Smooth muscle cell of the brain vasculature (primary cell): ENCODE data around the gene USP7.
"Not testable (repeated sequence)": the region's sequence is repeated elsewhere in the genome, so short reads cannot be mapped to it uniquely, and the experiment has no call there.

ENCODE experiments used
- DNase-seq: peaks from one replicate; pipeline ENCODE4 v3.0.0-alpha.2; 2012; ENCODE audit warnings: low read depth, low spot score

The USP7 gene

DNA sequence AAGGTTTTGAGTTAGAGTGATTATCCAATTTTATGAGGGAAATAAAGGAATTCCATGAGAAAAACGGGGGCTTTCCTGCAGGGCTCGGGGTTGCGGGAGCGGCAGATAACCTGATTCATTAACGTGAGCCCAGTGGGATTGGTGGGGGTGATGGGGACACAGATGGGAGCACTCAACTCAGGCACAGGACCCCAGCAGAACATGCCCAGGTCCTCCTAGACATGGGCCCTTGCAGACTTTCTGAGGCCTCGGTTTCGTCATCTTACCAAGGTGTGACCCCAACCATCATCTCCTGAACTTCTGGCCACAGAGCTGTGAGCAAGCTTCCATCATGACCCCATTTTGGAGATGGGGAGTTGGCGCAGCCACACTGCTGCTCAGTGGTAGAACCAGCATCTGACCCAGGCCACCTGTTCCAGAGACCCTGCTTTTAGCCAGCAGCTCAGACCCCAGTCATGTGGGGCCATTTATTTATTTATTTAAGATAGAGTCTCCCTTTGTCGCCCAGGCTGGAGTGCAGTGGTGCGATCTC is 117.2 kb downstream of the USP7 start:
- no peak for DNase-seq

DNA sequence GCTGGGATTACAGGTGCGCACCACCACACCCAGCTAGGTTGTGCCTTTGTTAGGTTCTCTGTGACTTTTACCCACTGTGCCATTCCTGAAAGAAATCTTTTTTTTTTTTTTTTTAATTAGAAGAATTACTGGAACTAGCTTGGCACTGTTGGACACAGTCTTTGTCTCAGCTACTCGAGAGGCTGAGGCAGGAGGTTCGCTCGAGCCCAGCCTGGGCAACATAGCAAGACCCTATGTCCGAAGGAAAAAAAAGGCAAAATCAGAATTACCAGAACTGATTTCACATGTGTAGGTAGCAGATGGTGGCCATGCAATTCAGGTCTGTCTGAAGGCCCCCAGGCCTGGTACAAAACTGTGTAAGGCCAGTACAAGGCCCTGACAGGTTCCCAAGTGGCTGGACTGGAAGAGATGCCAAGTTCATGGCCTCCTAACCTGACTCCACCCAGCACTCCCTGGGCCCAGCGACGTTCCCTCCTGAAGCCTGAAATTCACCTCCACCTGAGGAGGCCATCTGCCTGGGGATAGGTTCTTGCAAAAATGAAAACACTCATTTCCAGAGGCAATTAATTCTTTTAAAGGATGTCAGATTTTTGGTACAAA is 117.9 kb downstream of the USP7 start:
- no peak for DNase-seq

DNA sequence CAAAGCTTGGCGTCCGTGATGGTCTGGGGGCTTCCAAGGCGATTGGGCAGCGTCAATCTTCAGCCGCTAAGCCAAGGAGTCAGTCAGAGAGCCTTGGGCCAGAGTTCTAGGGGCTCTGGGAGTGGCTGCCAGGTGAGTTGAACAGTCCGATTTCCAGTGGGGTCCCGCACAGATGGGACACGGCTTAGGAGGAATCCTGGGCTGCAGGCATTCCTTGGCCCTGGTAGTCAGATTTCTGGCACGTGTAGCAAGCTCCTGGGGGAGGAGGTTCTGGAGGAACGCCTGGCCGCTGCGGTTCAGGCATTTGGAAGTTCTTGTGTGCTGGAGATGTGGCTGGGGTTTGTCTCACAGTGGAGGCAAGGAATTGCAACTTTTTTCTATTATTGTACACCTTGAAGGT is 120.4 kb downstream of the USP7 start:
- DNase-seq = not testable (repeated sequence)
